ENCODE results near the gene ZC3H18.
A peak's percentile ranks its signal among the peaks of the same experiment; 100 is the strongest.

ZC3H18 gene

DNA sequence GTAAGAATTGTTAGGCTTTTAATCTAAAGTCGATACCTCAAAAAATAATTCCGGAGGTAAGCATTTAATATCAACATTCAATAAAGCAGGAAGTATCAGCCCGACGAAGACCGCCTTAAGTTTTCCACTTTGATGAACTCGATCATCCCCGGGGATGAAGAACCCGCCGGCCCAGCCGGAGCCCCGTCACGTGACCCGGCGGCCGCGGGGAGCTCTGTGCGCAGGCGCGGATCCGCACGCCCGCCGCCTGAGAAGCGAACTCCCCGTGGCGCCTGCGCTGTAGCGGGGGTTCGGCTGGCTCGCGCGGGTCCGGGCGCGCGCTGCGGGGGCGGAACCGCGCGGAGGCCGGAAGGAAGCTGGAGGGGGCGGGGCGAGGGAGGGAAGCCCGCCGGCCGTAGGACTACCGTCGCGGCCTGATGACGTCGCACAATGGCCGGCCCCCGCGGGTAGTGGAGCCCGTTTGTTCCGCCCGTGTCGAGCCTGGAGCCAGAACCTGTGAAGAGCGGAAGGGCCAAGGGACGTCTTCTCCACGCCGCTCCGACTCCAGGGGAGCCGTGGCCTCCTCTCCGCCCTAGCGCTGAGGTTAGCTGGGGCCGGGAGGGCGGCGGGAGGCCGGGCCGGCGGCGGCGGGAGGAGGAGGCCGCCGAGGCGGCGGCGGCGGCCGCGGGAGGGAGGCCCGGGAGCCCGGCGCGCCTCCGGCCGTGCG, at the start of gene ZC3H18:
ZC3H18 (plus strand) TSS at position 419 of the 706 bp plus-strand sequence. CDS start 6,721 bp downstream, outside the sequence.
- TF ChIP-seq CTCF (IDR thresholded peaks at IDR 0.05): no peak
- H3K27ac ChIP-seq: peak within 1 kb of the TSS; percentile 54
- H3K4me3 ChIP-seq (ENCODE audit: low read depth, low read length): peak within 1 kb of the TSS; percentile 89
- peaks cover 12% of the 10 kb centered on the region for H3K79me2 ChIP-seq
- no peak within 1 kb of the TSS for H3K9ac ChIP-seq
- no peaks in the 10 kb centered on the region for H3K27me3 ChIP-seq (ENCODE audit: control insufficient read depth, insufficient read depth, low read length)
- H3K4me2 ChIP-seq (ENCODE audit: low read length): peak within 1 kb of the TSS; percentile 95
- peak within 1 kb of the TSS; percentile 90 for H2AFZ ChIP-seq
- no peaks in the 10 kb centered on the region for H3K9me3 ChIP-seq (ENCODE audit: control insufficient read depth, low read length)
- H3K4me1 ChIP-seq: peaks cover 10% of the 10 kb centered on the region
- no peaks in the 10 kb centered on the region for H3K36me3 ChIP-seq (ENCODE audit: control insufficient read depth, insufficient read depth, low read length)

DNA sequence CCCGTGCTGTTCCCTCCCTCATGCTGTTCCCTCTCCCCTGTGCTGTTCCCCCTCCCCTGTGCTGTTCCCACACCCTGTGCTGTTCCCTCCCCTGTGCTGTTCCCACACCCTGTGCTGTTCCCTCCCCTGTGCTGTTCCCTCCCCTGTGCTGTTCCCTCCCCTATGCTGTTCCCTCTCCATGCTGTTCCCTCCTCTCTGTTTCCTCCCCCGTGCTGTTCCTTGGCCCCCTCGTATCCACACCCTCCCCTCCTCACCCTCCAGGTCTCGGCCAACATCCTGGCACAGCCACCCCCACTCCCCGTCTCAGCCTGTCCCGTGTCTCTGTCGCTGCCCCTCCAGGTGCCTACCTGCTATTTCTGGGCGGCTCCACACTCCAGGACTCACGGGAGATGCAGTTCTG, 48.5 kb upstream of the ZC3H18 start:
- no peak overlapping the region for H3K4me2 ChIP-seq (ENCODE audit: low read length)
- H3K4me1 ChIP-seq: no peaks in the 10 kb centered on the region
- H3K27me3 ChIP-seq (ENCODE audit: control insufficient read depth, insufficient read depth, low read length): no peaks in the 10 kb centered on the region
- no peak for TF ChIP-seq CTCF (IDR thresholded peaks at IDR 0.05)
- no peaks in the 10 kb centered on the region for H3K36me3 ChIP-seq (ENCODE audit: control insufficient read depth, insufficient read depth, low read length)
- H3K79me2 ChIP-seq: no peaks in the 10 kb centered on the region
- no peak overlapping the region for H3K27ac ChIP-seq
- H3K4me3 ChIP-seq (ENCODE audit: low read depth, low read length): no peak overlapping the region
- H3K9ac ChIP-seq: no peak overlapping the region
- H3K9me3 ChIP-seq (ENCODE audit: control insufficient read depth, low read length): no peaks in the 10 kb centered on the region
- H2AFZ ChIP-seq: no peak overlapping the region

GRCh38 chr16:88522276-88522949, 47.8 kb upstream of the ZC3H18 start:
- no peak overlapping the region for H3K4me3 ChIP-seq (ENCODE audit: low read depth, low read length)
- H3K4me1 ChIP-seq: no peaks in the 10 kb centered on the region
- no peak for TF ChIP-seq CTCF (IDR thresholded peaks at IDR 0.05)
- no peaks in the 10 kb centered on the region for H3K36me3 ChIP-seq (ENCODE audit: control insufficient read depth, insufficient read depth, low read length)
- H2AFZ ChIP-seq: no peak overlapping the region
- H3K27ac ChIP-seq: no peak overlapping the region
- H3K79me2 ChIP-seq: no peaks in the 10 kb centered on the region
- H3K4me2 ChIP-seq (ENCODE audit: low read length): no peak overlapping the region
- H3K9me3 ChIP-seq (ENCODE audit: control insufficient read depth, low read length): no peaks in the 10 kb centered on the region
- no peaks in the 10 kb centered on the region for H3K27me3 ChIP-seq (ENCODE audit: control insufficient read depth, insufficient read depth, low read length)
- no peak overlapping the region for H3K9ac ChIP-seq

DNA sequence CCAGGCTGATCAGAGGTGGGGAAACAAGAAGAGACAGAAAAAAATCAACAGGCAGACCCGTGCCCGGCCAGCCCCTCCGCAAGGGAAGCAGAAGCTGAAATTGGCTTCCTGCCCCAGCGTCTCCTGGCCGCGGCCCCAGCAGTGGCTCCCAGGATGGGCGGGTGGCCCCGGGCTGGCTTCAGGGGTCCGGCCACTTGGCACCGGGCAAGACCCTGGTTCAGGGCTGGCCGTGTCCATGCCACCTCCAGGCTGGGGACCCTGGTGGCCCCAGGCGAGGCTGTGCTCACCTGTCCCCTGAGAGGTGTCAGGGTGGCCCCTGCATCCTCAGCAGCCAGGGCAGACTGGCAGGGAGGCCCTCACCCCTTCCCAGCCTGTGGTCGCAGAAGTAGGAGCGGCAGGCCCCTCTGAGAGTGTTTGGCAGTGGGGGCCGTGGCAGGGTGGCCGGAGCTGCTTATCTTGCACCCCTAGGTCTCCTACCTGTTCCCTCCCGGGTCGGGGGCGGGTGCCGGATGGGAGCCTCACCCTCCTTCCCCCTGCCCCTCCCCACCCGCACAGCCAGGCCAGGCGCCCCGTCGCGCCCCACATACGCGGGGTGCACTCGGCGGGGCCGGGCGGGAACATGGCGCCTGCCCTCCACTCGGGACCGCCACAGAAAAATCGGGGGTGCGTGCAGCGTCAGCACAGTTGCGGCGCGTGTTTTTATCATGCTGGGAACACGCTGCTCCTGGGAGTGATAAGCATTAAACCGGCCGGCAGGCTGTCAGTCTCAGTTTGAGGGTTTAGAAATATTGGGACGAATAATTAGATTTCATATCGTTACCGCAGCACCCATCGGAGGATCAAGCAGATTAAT, 46.7 kb upstream of the ZC3H18 start:
- Histone ChIP-seq H3K27ac (no peak overlapping the region), H2AFZ (no peak overlapping the region), H3K9me3 (ENCODE audit: control insufficient read depth, low read length) (no peaks in the 10 kb centered on the region), H3K9ac (no peak overlapping the region), H3K36me3 (ENCODE audit: control insufficient read depth, insufficient read depth, low read length) (no peaks in the 10 kb centered on the region), H3K4me2 (ENCODE audit: low read length) (no peak overlapping the region), H3K4me3 (ENCODE audit: low read depth, low read length) (no peak overlapping the region), H3K4me1 (no peaks in the 10 kb centered on the region), H3K79me2 (no peaks in the 10 kb centered on the region), H3K27me3 (ENCODE audit: control insufficient read depth, insufficient read depth, low read length) (no peaks in the 10 kb centered on the region)
- TF ChIP-seq CTCF (IDR thresholded peaks at IDR 0.05): no peak
